Measurements from ENCODE around the gene GUCY2C.

GUCY2C gene

DNA sequence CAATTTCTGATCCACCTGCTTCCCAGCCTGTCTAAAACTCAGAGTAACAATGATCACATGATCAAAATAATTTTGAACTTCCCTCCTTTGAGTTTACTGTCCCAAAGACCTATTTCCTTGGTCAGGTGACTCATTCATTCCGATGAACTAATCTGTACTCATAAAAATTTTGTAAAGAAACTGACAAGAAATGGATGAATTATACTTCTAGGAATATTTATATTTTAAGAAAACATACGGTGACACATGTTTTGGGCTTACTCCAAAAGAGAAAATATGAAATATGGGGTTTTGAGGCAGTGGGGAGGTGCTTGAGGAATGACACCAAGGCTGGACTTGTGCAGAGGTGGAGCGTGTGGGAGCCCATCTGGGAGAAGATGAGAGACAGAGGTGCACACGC, 42.0 kb downstream of the GUCY2C start:
- DNase-seq (ENCODE audit: low spot score), result no peak
- TF ChIP-seq, protein P1, sequence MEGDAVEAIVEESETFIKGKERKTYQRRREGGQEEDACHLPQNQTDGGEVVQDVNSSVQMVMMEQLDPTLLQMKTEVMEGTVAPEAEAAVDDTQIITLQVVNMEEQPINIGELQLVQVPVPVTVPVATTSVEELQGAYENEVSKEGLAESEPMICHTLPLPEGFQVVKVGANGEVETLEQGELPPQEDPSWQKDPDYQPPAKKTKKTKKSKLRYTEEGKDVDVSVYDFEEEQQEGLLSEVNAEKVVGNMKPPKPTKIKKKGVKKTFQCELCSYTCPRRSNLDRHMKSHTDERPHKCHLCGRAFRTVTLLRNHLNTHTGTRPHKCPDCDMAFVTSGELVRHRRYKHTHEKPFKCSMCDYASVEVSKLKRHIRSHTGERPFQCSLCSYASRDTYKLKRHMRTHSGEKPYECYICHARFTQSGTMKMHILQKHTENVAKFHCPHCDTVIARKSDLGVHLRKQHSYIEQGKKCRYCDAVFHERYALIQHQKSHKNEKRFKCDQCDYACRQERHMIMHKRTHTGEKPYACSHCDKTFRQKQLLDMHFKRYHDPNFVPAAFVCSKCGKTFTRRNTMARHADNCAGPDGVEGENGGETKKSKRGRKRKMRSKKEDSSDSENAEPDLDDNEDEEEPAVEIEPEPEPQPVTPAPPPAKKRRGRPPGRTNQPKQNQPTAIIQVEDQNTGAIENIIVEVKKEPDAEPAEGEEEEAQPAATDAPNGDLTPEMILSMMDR (IDR thresholded peaks at IDR 0.05; ENCODE audit: poor library complexity, severe bottlenecking), result no peak
- ATAC-seq (ENCODE audit: low read depth), result peak; percentile 61; the same call in 1 of the 3 replicates

DNA sequence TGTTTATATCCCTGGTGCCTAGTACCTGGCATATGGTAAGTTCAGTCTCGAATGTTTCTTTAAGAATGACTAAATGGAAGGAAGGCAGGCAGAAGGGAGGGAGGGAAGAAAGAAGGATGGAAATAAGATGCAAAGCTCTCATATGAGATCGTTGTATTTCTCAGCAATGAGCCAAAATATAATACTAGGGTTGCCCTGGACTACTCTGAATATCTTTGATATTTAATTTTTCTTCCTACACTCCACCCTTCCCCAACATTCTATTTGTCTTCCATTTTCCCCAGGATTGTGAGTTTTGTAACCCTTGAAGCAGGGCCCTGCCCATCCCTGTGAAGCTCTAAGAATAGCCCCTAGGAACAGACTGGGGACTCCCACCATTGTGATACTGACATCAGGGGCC, 43.9 kb downstream of the GUCY2C start:
- no peak for ATAC-seq (ENCODE audit: low read depth)
- no peak for DNase-seq (ENCODE audit: low spot score)
- Histone ChIP-seq H3K4me1 (ENCODE audit: insufficient read depth, poor library complexity, severe bottlenecking) (no peaks in the 10 kb centered on the region), H3K4me3 (ENCODE audit: severe bottlenecking) (no peak overlapping the region), H3K27ac (ENCODE audit: poor library complexity, severe bottlenecking) (no peak overlapping the region), H3K36me3 (ENCODE audit: low read depth) (no peaks in the 10 kb centered on the region), H3K27me3 (ENCODE audit: insufficient read depth, poor library complexity, severe bottlenecking) (no peaks in the 10 kb centered on the region), H3K9me3 (ENCODE audit: severe bottlenecking) (no peaks in the 10 kb centered on the region)
- TF ChIP-seq, protein P1 (IDR thresholded peaks at IDR 0.05; ENCODE audit: poor library complexity, severe bottlenecking), result no peak

More for the DNA sequence above, 42.0 kb downstream of the GUCY2C start:
- Histone ChIP-seq H3K36me3 (ENCODE audit: low read depth) (no peaks in the 10 kb centered on the region), H3K9me3 (ENCODE audit: severe bottlenecking) (no peaks in the 10 kb centered on the region), H3K27ac (ENCODE audit: poor library complexity, severe bottlenecking) (no peak overlapping the region), H3K4me3 (ENCODE audit: severe bottlenecking) (no peak overlapping the region), H3K4me1 (ENCODE audit: insufficient read depth, poor library complexity, severe bottlenecking) (no peaks in the 10 kb centered on the region), H3K27me3 (ENCODE audit: insufficient read depth, poor library complexity, severe bottlenecking) (no peaks in the 10 kb centered on the region)

DNA sequence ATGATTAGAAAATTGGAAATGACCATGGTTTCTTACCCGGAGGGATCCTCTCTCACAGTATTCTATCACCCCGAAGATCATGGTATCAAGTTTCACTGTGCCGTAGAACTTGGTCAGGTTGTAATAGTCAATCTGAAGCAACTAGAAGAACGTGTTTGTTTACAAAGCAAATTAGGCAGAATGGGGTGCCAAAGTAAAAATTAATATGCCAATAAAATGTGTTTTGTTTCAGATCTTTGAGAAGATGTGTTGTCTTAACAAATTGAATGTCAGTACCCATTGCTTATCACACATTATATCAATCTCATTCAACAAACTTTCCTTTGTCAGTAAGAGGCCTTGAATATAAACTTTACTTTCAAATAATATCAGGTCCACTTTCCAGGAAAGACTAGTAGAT, 45.0 kb downstream of the GUCY2C start:
- no peak overlapping the region for H3K4me3 ChIP-seq (ENCODE audit: severe bottlenecking)
- H3K27ac ChIP-seq (ENCODE audit: poor library complexity, severe bottlenecking), result no peak overlapping the region
- no peaks in the 10 kb centered on the region for H3K9me3 ChIP-seq (ENCODE audit: severe bottlenecking)
- DNase-seq (ENCODE audit: low spot score) (no peak), ATAC-seq (ENCODE audit: low read depth) (no peak)
- TF ChIP-seq, protein P1 (IDR thresholded peaks at IDR 0.05; ENCODE audit: poor library complexity, severe bottlenecking), result no peak
- H3K4me1 ChIP-seq (ENCODE audit: insufficient read depth, poor library complexity, severe bottlenecking), result no peaks in the 10 kb centered on the region
- H3K36me3 ChIP-seq (ENCODE audit: low read depth), result no peaks in the 10 kb centered on the region
- H3K27me3 ChIP-seq (ENCODE audit: insufficient read depth, poor library complexity, severe bottlenecking), result no peaks in the 10 kb centered on the region

DNA sequence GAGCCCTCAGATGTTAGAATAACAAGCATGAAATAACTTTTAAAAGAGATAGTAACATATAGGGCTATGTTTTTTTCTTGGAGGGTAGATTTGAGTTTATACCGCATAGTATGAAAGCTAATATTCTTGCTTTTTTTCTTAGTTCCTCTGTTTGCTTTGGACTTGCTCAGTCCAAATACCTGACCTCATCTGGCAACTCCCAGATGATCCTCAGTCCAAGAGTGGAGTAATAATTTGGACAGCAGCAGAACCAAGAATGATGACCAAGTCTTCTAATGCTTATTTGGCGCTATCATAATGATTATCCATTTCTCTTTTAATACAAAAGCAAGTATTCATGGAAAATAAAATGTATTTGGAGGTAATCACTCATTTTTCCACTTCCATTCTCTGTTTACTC, 45.6 kb downstream of the GUCY2C start:
- Histone ChIP-seq H3K27me3 (ENCODE audit: insufficient read depth, poor library complexity, severe bottlenecking) (no peaks in the 10 kb centered on the region), H3K4me3 (ENCODE audit: severe bottlenecking) (no peak overlapping the region), H3K9me3 (ENCODE audit: severe bottlenecking) (no peaks in the 10 kb centered on the region), H3K36me3 (ENCODE audit: low read depth) (no peaks in the 10 kb centered on the region), H3K4me1 (ENCODE audit: insufficient read depth, poor library complexity, severe bottlenecking) (no peaks in the 10 kb centered on the region), H3K27ac (ENCODE audit: poor library complexity, severe bottlenecking) (no peak overlapping the region)
- TF ChIP-seq, protein P1 (IDR thresholded peaks at IDR 0.05; ENCODE audit: poor library complexity, severe bottlenecking), result no peak
- DNase-seq (ENCODE audit: low spot score) (no peak), ATAC-seq (ENCODE audit: low read depth) (no peak)

DNA sequence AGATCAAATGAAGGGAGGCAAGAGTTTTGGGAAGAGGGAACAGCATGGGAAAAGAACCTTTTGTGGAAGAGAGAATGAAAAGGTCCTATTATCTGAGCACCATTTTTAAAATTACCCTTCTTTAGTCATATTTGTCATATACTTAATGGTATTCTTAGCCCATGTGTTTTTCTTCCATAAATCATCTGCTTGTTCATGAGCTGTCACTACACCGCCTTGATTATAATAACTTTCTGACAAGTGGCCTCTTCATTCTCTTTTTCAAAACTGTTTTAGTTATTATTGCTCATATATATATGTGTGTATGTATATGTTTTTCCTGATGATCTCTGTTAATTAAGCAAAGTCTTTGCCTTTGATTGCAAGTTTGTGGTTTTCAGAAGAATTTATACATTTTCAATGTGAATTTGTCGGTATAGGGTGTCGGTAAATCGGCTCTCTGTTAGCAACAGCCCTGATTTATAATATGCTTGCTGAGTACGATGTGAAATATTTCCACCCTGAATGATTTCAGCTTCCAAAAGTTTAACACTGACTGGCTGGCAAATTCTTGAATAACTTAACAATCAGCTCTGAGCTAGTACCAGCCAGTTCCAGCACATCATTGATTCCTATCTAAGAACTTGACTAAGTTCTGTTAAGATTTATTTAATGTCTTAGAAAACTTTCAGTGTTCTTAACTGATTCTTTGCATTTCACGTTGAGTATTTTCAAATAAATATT, 49.2 kb downstream of the GUCY2C start:
- Histone ChIP-seq H3K36me3 (ENCODE audit: low read depth) (no peaks in the 10 kb centered on the region), H3K4me3 (ENCODE audit: severe bottlenecking) (no peak overlapping the region), H3K27me3 (ENCODE audit: insufficient read depth, poor library complexity, severe bottlenecking) (no peaks in the 10 kb centered on the region), H3K4me1 (ENCODE audit: insufficient read depth, poor library complexity, severe bottlenecking) (no peaks in the 10 kb centered on the region), H3K9me3 (ENCODE audit: severe bottlenecking) (no peaks in the 10 kb centered on the region), H3K27ac (ENCODE audit: poor library complexity, severe bottlenecking) (no peak overlapping the region)
- ATAC-seq (ENCODE audit: low read depth) (no peak), DNase-seq (ENCODE audit: low spot score) (no peak)
- TF ChIP-seq, protein P1 (IDR thresholded peaks at IDR 0.05; ENCODE audit: poor library complexity, severe bottlenecking), result no peak
